K562 (cell line): Measurements from ENCODE around the gene RBAK. TPM values are rescaled to one million over a fixed set of nuclear protein-coding genes. Genes with fewer than 3 reads are reported as not detected.
A peak's percentile ranks its signal among the peaks of the same experiment; 100 is the strongest.

ENCODE experiments used
- ARID2 ChIP-seq: fragments of 450-650 bp; IDR thresholded peaks from 2 replicates; pipeline ENCODE4 v1.6.1; 2017; ENCODE audit warnings: antibody characterized with exemption, mild to moderate bottlenecking
- BHLHE40 ChIP-seq: IDR thresholded peaks from 2 replicates; pipeline ENCODE4 v1.6.1; 2011; ENCODE audit warnings: low read length, improper control_type of control experiment
- CCNT2 ChIP-seq: IDR thresholded peaks from 2 replicates; pipeline ENCODE4 v1.6.1; 2011; ENCODE audit warnings: borderline replicate concordance, low read depth, mild to moderate bottlenecking, moderate library complexity, mixed read lengths, low read length; ENCODE audit not compliant: insufficient read length; ENCODE audit errors: extremely low read depth
- CEBPB ChIP-seq: fragments of 450-650 bp; IDR thresholded peaks from 2 replicates; pipeline ENCODE4 v1.6.1; 2016; ENCODE audit warnings: missing genetic modification characterization, missing compliant biosample characterization
- FOXJ3 ChIP-seq: sonication (generic); formaldehyde crosslinking; IDR thresholded peaks from 2 replicates; pipeline ENCODE4 v1.4.0; 2020; ENCODE audit warnings: mild to moderate bottlenecking, missing genetic modification reagents
- PTTG1 ChIP-seq: fragments of 450-650 bp; IDR thresholded peaks from 2 replicates; pipeline ENCODE4 v1.6.1; 2016; ENCODE audit warnings: low read depth, mild to moderate bottlenecking, missing genetic modification characterization, missing compliant biosample characterization
- SMAD4 ChIP-seq: fragments of 250-450 bp; sonication (Bioruptor Pico); conservative IDR thresholded peaks from 2 replicates; pipeline ENCODE4 v1.8.0; 2021; ENCODE audit warnings: inconsistent platforms, mild to moderate bottlenecking, moderate library complexity
- SRF ChIP-seq, 2 experiments: fragments of 250-450, 450-650 bp in 1 of 2; sonication (Bioruptor Pico) in 1 of 2; sonication (generic) in 1 of 2; formaldehyde crosslinking; IDR thresholded peaks; 2 replicates each; pipeline versions ENCODE4 v1.5.0 to v1.5.1; 2020 to 2022; ENCODE audit warnings: mild to moderate bottlenecking in 1 of 2, missing genetic modification reagents in 1 of 2
- XRCC4 ChIP-seq: IDR thresholded peaks from one replicate; pipeline ENCODE4 v1.6.1; 2011; ENCODE audit not compliant: insufficient read depth, insufficient read length; ENCODE audit errors: extremely low read depth
- ZNF253 ChIP-seq: fragments of 250-450 bp; sonication (Bioruptor Pico); conservative IDR thresholded peaks from 2 replicates; pipeline ENCODE4 v1.6.1; 2021; ENCODE audit warnings: mild to moderate bottlenecking
- ZZZ3 ChIP-seq: fragments of 450-650 bp; IDR thresholded peaks from 2 replicates; pipeline ENCODE4 v1.6.1; 2016; ENCODE audit warnings: antibody characterized with exemption, mild to moderate bottlenecking, moderate library complexity
- polyA plus RNA-seq, 8 experiments: library from polyadenylated mRNA; depleted of rRNA in 4 of 8; stranded (reverse) in 5 of 8; unstranded in 3 of 8; fragments of >200 nt; fragmentation: Nextera tagmentation in 2 of 8; fragmentation: Illumina TruSeq in 1 of 8; extraction: Ambion mirVana in 2 of 8; extraction: Trizol in 1 of 8; gene quantifications; 2 replicates each; pipeline versions ENCODE4 v1.2.1 to v1.2.3, GENCODE V29; 2011 to 2014; ENCODE audit warnings: inconsistent platforms in 1 of 8, missing spikeins in 1 of 8
- total RNA-seq, 7 experiments: library from RNA; depleted of rRNA in 6 of 7; stranded (reverse); fragments of >200 nt in 6 of 7; fragmentation: Illumina TruSeq in 2 of 7; extraction: Trizol in 2 of 7; gene quantifications; 2 replicates each; pipeline versions ENCODE4 v1.2.1 to v1.2.3, GENCODE V29; 2011 to 2021; ENCODE audit warnings: low replicate concordance in 1 of 7
- TF ChIP-seq, protein P1 (sequence below): fragments of 200-600 bp; sonication (generic); IDR thresholded peaks from one replicate; pipeline ENCODE4 v1.6.1; 2012; ENCODE audit warnings: mild to moderate bottlenecking, low read depth, low read length, inconsistent platforms
- TF ChIP-seq, protein P2 (sequence below): IDR thresholded peaks from 2 replicates; pipeline ENCODE4 v1.6.1; 2012; ENCODE audit warnings: low read depth, low read length, improper control_type of control experiment, borderline replicate concordance
- TF ChIP-seq, protein P3 (sequence below), 2 experiments: IDR thresholded peaks; 2 replicates each; pipeline ENCODE4 v1.6.1; 2011; ENCODE audit warnings: borderline replicate concordance in 1 of 2, control low read depth in 1 of 2, low read depth in 1 of 2, low read length in 1 of 2, mild to moderate bottlenecking in 1 of 2, mixed read lengths in 1 of 2, moderate library complexity in 1 of 2; ENCODE audit not compliant: insufficient read depth in 1 of 2, insufficient read length in 1 of 2, poor library complexity in 1 of 2, severe bottlenecking in 1 of 2; ENCODE audit errors: extremely low read depth in 1 of 2

Gene RBAK
- total and polyA plus RNA-seq, 9 of the 15 experiments (the other 6 are each of a cell fraction or from before 2014, with no cell fraction given), result 2.7 to 13.2 (median 10.1) TPM

DNA sequence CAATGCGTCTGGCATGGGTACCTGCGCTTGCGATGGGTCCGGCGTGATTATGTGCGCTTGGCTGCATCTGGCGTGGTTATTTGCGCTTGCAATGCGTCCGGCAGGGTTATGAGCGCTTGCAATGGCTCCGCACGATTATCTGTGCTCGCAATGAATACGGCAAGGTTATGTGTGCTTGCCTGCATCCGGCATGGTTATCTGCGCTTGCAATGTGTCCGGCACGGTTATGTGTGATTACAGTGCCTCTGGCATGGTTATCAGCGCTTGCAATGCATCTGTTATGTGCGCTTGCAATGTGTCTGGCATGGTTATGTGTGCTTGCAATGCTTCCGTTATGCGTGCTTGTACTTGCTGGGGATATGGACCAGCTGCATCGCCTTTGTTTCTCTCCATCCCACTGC, 37.7 kb downstream of the RBAK start (continued):
- TF ChIP-seq, protein P1, sequence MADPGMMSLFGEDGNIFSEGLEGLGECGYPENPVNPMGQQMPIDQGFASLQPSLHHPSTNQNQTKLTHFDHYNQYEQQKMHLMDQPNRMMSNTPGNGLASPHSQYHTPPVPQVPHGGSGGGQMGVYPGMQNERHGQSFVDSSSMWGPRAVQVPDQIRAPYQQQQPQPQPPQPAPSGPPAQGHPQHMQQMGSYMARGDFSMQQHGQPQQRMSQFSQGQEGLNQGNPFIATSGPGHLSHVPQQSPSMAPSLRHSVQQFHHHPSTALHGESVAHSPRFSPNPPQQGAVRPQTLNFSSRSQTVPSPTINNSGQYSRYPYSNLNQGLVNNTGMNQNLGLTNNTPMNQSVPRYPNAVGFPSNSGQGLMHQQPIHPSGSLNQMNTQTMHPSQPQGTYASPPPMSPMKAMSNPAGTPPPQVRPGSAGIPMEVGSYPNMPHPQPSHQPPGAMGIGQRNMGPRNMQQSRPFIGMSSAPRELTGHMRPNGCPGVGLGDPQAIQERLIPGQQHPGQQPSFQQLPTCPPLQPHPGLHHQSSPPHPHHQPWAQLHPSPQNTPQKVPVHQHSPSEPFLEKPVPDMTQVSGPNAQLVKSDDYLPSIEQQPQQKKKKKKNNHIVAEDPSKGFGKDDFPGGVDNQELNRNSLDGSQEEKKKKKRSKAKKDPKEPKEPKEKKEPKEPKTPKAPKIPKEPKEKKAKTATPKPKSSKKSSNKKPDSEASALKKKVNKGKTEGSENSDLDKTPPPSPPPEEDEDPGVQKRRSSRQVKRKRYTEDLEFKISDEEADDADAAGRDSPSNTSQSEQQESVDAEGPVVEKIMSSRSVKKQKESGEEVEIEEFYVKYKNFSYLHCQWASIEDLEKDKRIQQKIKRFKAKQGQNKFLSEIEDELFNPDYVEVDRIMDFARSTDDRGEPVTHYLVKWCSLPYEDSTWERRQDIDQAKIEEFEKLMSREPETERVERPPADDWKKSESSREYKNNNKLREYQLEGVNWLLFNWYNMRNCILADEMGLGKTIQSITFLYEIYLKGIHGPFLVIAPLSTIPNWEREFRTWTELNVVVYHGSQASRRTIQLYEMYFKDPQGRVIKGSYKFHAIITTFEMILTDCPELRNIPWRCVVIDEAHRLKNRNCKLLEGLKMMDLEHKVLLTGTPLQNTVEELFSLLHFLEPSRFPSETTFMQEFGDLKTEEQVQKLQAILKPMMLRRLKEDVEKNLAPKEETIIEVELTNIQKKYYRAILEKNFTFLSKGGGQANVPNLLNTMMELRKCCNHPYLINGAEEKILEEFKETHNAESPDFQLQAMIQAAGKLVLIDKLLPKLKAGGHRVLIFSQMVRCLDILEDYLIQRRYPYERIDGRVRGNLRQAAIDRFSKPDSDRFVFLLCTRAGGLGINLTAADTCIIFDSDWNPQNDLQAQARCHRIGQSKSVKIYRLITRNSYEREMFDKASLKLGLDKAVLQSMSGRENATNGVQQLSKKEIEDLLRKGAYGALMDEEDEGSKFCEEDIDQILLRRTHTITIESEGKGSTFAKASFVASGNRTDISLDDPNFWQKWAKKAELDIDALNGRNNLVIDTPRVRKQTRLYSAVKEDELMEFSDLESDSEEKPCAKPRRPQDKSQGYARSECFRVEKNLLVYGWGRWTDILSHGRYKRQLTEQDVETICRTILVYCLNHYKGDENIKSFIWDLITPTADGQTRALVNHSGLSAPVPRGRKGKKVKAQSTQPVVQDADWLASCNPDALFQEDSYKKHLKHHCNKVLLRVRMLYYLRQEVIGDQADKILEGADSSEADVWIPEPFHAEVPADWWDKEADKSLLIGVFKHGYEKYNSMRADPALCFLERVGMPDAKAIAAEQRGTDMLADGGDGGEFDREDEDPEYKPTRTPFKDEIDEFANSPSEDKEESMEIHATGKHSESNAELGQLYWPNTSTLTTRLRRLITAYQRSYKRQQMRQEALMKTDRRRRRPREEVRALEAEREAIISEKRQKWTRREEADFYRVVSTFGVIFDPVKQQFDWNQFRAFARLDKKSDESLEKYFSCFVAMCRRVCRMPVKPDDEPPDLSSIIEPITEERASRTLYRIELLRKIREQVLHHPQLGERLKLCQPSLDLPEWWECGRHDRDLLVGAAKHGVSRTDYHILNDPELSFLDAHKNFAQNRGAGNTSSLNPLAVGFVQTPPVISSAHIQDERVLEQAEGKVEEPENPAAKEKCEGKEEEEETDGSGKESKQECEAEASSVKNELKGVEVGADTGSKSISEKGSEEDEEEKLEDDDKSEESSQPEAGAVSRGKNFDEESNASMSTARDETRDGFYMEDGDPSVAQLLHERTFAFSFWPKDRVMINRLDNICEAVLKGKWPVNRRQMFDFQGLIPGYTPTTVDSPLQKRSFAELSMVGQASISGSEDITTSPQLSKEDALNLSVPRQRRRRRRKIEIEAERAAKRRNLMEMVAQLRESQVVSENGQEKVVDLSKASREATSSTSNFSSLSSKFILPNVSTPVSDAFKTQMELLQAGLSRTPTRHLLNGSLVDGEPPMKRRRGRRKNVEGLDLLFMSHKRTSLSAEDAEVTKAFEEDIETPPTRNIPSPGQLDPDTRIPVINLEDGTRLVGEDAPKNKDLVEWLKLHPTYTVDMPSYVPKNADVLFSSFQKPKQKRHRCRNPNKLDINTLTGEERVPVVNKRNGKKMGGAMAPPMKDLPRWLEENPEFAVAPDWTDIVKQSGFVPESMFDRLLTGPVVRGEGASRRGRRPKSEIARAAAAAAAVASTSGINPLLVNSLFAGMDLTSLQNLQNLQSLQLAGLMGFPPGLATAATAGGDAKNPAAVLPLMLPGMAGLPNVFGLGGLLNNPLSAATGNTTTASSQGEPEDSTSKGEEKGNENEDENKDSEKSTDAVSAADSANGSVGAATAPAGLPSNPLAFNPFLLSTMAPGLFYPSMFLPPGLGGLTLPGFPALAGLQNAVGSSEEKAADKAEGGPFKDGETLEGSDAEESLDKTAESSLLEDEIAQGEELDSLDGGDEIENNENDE, result no peak
- TF ChIP-seq ARID2 (no peak), CEBPB (tag) (no peak), SMAD4 (CRISPR knock-in tag) (peak; percentile 94), SRF (CRISPR knock-in tag; IDR thresholded peaks at IDR 0.05) (no peak), CCNT2 (peak; percentile 50), ZZZ3 (no peak), FOXJ3 (CRISPR knock-in tag) (no peak), BHLHE40 (peak; percentile 90), ZNF253 (CRISPR knock-in tag) (no peak), XRCC4 (no peak), PTTG1 (tag) (no peak)
- TF ChIP-seq, protein P2, sequence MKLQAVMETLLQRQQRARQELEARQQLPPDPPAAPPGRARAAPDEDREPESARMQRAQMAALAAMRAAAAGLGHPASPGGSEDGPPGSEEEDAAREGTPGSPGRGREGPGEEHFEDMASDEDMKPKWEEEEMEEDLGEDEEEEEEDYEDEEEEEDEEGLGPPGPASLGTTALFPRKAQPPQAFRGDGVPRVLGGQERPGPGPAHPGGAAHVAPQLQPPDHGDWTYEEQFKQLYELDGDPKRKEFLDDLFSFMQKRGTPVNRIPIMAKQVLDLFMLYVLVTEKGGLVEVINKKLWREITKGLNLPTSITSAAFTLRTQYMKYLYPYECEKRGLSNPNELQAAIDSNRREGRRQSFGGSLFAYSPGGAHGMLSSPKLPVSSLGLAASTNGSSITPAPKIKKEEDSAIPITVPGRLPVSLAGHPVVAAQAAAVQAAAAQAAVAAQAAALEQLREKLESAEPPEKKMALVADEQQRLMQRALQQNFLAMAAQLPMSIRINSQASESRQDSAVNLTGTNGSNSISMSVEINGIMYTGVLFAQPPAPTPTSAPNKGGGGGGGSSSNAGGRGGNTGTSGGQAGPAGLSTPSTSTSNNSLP, result no peak
- TF ChIP-seq, protein P3, sequence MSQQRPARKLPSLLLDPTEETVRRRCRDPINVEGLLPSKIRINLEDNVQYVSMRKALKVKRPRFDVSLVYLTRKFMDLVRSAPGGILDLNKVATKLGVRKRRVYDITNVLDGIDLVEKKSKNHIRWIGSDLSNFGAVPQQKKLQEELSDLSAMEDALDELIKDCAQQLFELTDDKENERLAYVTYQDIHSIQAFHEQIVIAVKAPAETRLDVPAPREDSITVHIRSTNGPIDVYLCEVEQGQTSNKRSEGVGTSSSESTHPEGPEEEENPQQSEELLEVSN (IDR thresholded peaks at IDR 0.05; ENCODE audit: borderline replicate concordance in 1 of 2, extremely low read depth in 1 of 2, insufficient read depth in 1 of 2, insufficient read length in 1 of 2, low read depth in 1 of 2, low read length in 1 of 2, poor library complexity in 1 of 2, severe bottlenecking in 1 of 2), result no peak
